ENCODE measurements around the gene KLRC3.
"Not testable (repeated sequence)": the region's sequence is repeated elsewhere in the genome, so short reads cannot be mapped to it uniquely, and the experiment has no call there.

Gene KLRC3

DNA sequence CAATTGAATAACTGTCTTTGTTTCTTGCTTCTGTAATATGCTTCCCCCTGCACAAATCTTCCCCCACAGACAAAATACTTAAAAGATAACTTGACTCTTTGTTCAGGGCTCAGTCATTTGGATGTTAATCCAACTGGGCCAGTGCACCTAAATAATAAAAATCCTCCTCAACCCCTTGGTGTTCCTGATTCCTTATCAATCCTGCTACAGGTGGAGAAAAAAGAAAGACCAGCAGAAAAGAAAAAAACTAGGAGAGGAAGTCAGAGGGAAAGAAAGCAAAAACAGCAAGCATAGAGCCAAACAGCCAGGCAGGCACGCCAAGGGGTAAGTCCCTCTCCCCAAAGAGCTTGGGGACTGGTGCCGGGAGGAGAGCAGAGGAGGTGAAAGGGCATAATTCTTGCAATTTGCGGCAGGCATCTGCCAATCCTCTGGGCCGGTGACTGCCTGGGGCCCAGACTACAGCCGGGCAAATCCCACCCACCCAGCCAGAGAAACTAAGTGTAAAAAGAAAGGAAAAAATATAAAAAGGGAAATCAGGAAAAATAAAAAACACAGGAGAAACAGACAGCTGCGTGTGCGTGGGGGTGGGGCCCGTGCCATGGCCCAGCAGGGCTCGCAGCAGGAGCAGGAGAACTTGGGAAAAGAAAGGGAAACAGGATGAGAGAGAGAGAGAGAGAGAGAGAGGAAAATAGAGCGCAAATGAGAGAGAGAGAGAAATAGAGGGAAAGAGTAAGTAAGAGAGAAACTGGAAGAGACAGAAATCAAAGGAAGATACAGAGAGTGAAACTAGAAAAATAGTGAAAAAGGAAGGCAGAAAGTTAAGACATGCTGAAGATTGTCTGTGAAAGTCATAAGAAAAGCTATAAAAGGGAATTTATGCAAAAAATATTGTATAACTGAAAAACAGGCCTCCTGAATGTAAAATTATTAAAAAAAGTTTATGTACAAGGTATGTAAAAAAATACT, 51.9 kb downstream of the KLRC3 start:
- DNase-seq (ENCODE audit: low read depth), result no peak

DNA sequence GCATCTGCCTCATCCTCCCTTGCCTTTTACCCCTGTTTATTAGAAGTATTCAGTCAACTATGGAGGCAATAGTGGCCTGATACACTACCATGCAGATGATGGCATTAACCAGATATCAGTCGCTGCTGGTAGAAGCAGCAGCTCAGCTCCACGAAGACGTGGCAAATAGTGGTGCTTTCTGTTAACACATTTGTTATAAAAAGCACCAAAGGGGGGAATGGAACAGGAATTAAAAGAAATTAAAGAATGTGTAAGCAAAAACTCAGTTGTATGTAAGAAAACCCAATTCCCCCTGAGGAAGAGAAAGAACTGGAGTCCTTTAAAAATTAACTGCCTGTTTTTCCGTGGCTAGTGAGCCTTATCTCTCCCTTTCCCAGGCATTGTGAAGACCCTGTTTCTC, 52.7 kb downstream of the KLRC3 start:
- DNase-seq (ENCODE audit: low read depth), result not testable (repeated sequence)

DNA sequence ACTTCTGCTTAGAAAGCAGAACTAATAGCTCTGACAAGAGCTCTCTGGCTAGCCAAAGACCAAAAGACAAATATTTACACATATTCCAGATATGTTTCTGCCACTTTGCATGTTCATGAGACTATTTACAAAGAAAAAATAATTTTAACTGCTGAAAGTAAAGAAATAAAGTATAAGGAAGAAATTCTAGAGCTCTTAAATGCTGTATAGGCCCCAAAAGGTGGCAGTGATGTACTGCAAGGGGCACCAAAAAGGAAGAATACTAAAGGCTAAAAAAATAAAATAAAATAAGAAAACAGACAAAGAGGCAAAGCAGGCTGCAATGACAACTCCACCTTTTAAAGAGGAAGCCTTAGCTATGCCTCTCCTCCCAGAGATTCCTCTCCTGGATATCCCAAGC, 53.5 kb downstream of the KLRC3 start:
- no peak for DNase-seq (ENCODE audit: low read depth)

DNA sequence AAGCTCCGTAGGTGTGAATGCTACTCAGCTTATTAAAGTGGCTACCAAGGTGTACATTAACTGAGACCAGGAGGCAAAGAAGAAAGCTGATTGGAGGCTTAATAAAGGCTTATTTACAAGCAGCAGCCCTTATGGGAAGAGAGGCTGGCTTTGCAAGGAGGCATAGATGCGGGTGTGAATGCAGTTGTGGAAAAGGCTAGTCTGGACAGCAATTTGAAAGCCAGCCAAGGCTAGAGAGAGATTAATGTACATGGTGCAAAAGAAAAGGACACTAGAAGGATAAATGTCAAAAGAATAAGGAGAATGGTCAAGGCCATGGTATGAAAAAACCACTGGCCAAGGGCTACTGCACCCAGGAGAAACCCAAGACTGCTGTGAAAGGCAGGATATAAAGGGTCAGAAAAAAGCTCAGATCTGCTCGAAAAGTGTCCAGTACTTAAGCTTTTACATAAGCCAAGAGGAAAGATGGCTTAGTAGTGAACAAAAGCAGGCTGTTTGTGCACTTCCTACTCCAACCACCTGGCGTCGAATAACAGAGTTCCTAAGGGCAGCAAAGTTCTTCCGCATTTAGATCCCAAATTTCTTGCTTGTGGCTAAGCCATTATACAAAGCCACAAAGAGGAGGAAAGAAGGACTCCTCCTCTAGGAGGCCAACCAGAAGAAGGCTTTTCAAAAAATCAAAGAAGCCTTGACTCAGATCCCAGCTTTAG, 54.5 kb downstream of the KLRC3 start:
- no peak for DNase-seq (ENCODE audit: low read depth)

DNA sequence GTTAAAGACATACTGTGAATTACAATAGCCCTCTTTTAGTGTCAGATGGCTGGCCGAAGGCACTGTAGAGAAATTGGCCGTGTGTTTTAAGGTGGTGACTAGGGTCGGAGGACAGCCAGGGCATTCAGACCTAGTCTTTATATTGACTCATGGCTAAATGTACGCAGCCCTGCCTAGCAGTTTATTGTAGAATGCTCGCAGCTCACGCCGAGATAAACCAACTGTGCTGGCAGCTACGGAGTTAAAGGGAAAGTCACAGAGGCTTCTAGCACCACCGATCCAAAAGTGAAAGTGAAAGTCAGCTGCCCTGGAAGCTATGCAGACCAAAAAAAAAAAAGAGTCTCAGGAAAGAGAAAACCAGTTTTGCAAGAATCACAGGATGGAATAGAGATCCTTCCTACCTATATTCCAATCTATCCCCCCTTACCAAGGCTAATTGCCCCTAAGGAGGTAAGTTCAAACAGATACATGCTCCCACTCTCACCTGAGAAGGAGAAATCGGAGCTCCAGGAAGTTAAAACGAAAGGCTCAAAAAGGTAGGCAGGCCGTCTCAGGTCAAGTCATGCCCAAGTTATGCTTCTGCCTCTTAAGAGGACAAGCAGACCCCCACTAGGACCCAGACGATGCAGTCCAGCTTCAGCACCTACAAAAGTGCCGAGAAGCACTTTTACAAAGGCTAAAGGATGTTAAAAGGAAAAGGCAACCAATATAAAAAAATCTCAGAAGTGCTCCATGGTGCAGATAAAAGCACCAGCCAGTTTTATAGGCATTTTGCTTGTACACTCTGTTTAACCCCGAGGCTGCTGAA, 55.4 kb downstream of the KLRC3 start:
- DNase-seq (ENCODE audit: low read depth), result peak; percentile 23

DNA sequence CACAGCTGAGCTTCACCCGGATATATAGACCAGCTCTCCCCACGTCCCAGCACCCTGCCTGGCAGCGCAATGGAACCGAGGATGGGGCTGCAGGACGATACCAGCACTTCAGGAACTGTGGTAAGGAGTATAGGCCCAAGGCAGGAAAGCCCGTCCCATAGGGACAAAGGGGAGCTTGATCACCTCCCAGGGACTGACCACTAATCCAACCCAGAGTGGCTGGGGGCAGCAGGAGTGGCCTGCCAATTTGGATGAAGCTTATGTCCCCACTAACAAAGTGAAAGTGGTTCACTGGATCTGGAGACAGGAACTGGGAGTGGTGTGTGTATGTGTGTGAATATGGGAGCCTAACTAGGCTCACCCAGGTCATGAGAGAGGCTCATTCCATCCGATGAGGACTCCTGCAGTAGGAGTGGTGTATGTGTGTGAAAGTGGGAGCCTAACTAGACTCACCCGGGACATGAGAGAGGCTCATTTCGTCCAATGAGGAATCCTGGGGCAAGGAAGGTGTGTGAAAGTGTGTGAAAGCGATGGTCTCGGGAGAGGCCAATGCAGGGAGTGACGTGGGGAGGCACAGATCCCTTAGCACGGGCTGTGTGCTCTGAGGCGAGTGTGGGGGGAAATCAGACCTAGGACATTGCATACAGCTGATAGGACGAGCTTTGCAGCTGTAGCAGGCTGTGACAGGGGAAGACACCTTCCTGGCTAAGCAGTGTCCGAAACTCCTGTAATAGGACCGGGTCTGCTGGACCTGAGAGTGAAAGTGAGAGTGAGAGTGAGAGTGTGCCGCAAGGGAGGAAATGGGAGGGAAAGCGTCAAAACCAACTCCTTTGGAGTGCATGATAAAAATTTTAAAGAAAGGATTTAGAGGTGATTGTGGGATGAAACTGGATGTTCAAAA, 56.2 kb downstream of the KLRC3 start:
- no peak for DNase-seq (ENCODE audit: low read depth)

DNA sequence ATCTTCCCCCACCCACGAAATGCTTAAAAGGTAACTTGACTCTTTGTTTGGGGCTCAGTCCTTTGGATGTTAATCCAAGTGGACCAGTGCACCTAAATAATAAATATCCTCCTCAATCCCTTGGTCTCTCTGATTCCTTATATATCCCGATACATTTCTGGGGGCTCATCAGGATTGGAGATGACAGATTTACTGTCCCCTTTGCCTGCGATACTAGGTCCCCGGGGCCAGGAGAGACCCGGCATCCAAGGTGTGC, 56.8 kb downstream of the KLRC3 start:
- no peak for DNase-seq (ENCODE audit: low read depth)

DNA sequence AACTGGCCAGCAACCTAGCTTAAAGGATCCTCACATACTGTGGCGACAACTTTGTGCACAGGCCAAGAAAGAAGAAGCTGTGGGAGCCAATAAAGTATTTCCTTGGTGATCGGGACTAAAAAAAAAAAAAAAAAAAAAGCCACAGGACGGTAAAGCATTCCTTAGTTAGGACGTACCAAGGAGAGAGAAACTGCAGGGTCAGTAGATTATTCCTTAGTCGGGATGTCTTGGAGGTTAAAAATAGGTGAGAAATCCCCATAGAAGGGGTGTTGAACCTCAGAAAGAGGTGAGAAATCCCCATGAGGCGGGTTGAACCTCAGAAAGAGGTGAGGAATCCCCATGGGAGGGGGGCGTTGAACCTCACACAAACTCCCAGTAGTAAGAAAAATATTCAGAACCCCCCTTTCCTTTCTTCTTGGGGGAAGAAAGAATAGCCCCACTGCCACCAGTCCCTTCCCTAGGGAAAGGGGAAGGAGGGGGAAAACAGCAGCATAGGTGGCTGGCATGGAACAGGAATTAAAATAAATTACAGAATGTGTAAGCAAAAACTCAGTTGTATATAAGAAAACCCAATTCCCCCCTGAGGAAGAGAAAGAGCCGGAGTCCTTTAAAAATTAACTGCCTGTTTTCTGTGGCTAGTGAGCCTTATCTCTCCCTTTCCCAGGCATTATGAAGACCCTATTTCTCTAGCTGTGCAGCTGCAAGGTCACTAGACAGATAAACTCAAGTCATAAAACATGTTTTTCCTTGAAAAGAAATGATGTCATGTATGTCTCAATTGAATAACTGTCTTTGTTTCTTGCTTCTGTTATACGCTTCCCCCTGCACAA, 57.4 kb downstream of the KLRC3 start:
- DNase-seq (ENCODE audit: low read depth), result no peak

DNA sequence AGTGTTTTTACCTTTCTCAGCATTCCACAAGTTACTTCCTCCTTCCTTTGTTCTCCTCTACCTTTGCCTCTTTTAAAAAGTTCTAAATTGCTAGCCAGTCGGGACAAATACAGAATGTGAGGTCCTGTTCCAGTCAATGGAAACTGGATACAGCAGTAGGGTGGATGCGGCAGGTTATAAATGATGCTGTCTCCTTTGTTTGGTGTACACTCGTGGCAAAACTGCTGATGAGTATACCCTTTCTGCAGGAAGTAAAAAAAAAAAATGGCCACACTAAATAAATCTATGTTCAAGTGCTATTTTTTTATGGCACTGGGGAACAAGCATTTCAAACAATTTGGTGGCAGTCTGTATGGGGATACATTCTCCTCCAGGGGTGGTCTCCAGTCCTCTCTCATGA, 58.1 kb downstream of the KLRC3 start:
- DNase-seq (ENCODE audit: low read depth), result no peak

All from T-helper 22 cell (primary cell).